ENCODE measurements around the gene ITIH4.

DNA sequence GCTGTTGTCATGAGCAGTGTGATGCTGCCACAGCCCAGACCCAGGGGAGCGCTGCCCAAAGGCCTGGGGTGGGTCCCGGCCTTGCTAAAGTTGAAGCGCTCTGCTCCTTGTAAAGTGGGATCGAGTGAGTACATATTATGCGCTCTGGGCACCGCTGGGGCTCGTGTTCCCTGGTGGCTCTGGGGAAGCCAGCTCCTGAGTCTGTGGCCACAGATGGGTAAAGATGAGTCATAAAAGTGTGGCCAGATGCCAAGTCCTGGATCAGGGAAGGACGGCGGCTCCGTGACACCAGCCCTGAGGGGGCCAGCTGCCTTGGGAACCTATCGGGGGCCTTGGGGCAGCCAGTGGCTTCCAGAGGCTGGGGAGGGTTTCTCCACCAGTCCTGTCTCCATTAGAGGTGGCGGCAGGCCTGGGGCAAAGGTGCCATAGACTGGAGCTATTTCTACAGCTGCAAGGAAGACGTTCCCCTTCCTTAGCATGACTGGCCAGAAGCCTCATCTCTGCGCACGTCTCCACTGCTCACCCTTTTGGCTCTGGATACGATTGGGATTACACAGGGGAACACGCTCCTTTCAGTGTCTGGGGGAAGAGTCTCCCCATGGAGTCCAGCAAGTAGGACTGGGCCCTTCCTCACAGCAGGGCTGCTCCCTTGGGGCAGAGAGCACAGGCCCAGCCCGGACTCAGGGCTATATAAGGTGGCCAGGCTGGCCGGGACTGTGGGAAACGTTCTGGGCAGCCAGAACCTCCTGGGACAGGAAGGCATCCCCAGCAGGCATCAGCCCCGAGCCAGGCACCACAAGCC, 1.2 kb upstream of the ITIH4 start:
- TF ChIP-seq, protein P1, sequence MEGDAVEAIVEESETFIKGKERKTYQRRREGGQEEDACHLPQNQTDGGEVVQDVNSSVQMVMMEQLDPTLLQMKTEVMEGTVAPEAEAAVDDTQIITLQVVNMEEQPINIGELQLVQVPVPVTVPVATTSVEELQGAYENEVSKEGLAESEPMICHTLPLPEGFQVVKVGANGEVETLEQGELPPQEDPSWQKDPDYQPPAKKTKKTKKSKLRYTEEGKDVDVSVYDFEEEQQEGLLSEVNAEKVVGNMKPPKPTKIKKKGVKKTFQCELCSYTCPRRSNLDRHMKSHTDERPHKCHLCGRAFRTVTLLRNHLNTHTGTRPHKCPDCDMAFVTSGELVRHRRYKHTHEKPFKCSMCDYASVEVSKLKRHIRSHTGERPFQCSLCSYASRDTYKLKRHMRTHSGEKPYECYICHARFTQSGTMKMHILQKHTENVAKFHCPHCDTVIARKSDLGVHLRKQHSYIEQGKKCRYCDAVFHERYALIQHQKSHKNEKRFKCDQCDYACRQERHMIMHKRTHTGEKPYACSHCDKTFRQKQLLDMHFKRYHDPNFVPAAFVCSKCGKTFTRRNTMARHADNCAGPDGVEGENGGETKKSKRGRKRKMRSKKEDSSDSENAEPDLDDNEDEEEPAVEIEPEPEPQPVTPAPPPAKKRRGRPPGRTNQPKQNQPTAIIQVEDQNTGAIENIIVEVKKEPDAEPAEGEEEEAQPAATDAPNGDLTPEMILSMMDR (IDR thresholded peaks at IDR 0.05), result no peak
- no peak for TF ChIP-seq POLR2AphosphoS5 (IDR thresholded peaks at IDR 0.05; ENCODE audit: low read depth, low read length)
- no peak for TF ChIP-seq TCF7L2 (IDR thresholded peaks at IDR 0.05; ENCODE audit: low read depth, low read length)
- TF ChIP-seq, protein P2, sequence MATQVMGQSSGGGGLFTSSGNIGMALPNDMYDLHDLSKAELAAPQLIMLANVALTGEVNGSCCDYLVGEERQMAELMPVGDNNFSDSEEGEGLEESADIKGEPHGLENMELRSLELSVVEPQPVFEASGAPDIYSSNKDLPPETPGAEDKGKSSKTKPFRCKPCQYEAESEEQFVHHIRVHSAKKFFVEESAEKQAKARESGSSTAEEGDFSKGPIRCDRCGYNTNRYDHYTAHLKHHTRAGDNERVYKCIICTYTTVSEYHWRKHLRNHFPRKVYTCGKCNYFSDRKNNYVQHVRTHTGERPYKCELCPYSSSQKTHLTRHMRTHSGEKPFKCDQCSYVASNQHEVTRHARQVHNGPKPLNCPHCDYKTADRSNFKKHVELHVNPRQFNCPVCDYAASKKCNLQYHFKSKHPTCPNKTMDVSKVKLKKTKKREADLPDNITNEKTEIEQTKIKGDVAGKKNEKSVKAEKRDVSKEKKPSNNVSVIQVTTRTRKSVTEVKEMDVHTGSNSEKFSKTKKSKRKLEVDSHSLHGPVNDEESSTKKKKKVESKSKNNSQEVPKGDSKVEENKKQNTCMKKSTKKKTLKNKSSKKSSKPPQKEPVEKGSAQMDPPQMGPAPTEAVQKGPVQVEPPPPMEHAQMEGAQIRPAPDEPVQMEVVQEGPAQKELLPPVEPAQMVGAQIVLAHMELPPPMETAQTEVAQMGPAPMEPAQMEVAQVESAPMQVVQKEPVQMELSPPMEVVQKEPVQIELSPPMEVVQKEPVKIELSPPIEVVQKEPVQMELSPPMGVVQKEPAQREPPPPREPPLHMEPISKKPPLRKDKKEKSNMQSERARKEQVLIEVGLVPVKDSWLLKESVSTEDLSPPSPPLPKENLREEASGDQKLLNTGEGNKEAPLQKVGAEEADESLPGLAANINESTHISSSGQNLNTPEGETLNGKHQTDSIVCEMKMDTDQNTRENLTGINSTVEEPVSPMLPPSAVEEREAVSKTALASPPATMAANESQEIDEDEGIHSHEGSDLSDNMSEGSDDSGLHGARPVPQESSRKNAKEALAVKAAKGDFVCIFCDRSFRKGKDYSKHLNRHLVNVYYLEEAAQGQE (IDR thresholded peaks at IDR 0.05; ENCODE audit: insufficient read depth in 1 of 2, low read depth in 2 of 2, low read length in 1 of 2), result no peak
